ENCODE data around the gene BOD1. TPM values are rescaled to one million over a fixed set of nuclear protein-coding genes. Genes with fewer than 3 reads are reported as not detected.

The BOD1 gene
- total RNA-seq, 4 donors from 2014 or later: 46.3 to 53.3 (median 48.7) TPM

- H3K4me1 ChIP-seq: peaks cover 4% of the 10 kb centered on the region
- no peak for DNase-seq (ENCODE audit: low spot score in 2 of 2)
- H3K27me3 ChIP-seq: peaks cover 2% of the 10 kb centered on the region
- no peak overlapping the region for H3K27ac ChIP-seq
- TF ChIP-seq CTCF (IDR thresholded peaks at IDR 0.05): no peak
- no peak for TF ChIP-seq POLR2A (IDR thresholded peaks at IDR 0.05)
- TF ChIP-seq EP300 (IDR thresholded peaks at IDR 0.05): no peak
- no peak for TF ChIP-seq POLR2AphosphoS5 (IDR thresholded peaks at IDR 0.05)
- 83% methylated on average over 5 of the region's 5 CpGs for WGBS
- peaks cover 8% of the 10 kb centered on the region for H3K9me3 ChIP-seq
- H3K4me3 ChIP-seq: no peak overlapping the region
- no peaks in the 10 kb centered on the region for H3K36me3 ChIP-seq
Measured at GRCh38 chr5:173577817-173578216, 38.6 kb downstream of the BOD1 start.

- H3K36me3 ChIP-seq: no peaks in the 10 kb centered on the region
Measured at GRCh38 chr5:173577166-173577565, 39.3 kb downstream of the BOD1 start.

GRCh38 chr5:173575985-173576384, 40.5 kb downstream of the BOD1 start:
- no peak for TF ChIP-seq CTCF (IDR thresholded peaks at IDR 0.05)
- TF ChIP-seq EP300 (IDR thresholded peaks at IDR 0.05): no peak
- no peak for TF ChIP-seq POLR2AphosphoS5 (IDR thresholded peaks at IDR 0.05)
- TF ChIP-seq POLR2A (IDR thresholded peaks at IDR 0.05): no peak
- 94% methylated on average over 6 of the region's 6 CpGs for WGBS
- H3K27me3 ChIP-seq: peaks cover 7% of the 10 kb centered on the region

More at GRCh38 chr5:173577166-173577565, 39.3 kb downstream of the BOD1 start:
- H3K4me3 ChIP-seq: no peak overlapping the region
- TF ChIP-seq EP300 (IDR thresholded peaks at IDR 0.05) (no peak), POLR2AphosphoS5 (IDR thresholded peaks at IDR 0.05) (no peak), POLR2A (IDR thresholded peaks at IDR 0.05) (no peak), CTCF (IDR thresholded peaks at IDR 0.05) (no peak)
- DNase-seq (ENCODE audit: low spot score in 2 of 2): no peak
- 89% methylated on average over 3 of the region's 3 CpGs for WGBS
- H3K9me3 ChIP-seq: peaks cover 8% of the 10 kb centered on the region
- H3K4me1 ChIP-seq: peaks cover 6% of the 10 kb centered on the region
- H3K27me3 ChIP-seq: peaks cover 7% of the 10 kb centered on the region
- H3K27ac ChIP-seq: no peak overlapping the region

GRCh38 chr5:173574983-173575382, 41.5 kb downstream of the BOD1 start:
- peak in 1 of 2 donors; percentile 69 for DNase-seq (ENCODE audit: low spot score in 2 of 2)
- H3K36me3 ChIP-seq: no peaks in the 10 kb centered on the region
- no peak overlapping the region for H3K4me3 ChIP-seq
- peaks cover 6% of the 10 kb centered on the region for H3K4me1 ChIP-seq
- TF ChIP-seq POLR2AphosphoS5 (IDR thresholded peaks at IDR 0.05) (no peak), CTCF (IDR thresholded peaks at IDR 0.05) (no peak), EP300 (IDR thresholded peaks at IDR 0.05) (no peak), POLR2A (IDR thresholded peaks at IDR 0.05) (no peak)
- peaks cover 8% of the 10 kb centered on the region for H3K9me3 ChIP-seq
- H3K27ac ChIP-seq: no peak overlapping the region
- 76% methylated on average over 8 of the region's 8 CpGs for WGBS
- H3K27me3 ChIP-seq: peaks cover 7% of the 10 kb centered on the region

More at GRCh38 chr5:173575985-173576384, 40.5 kb downstream of the BOD1 start:
- DNase-seq (ENCODE audit: low spot score in 2 of 2): peak in 1 of 2 donors; percentile 61
- peaks cover 6% of the 10 kb centered on the region for H3K4me1 ChIP-seq
- no peak overlapping the region for H3K4me3 ChIP-seq
- H3K27ac ChIP-seq: no peak overlapping the region
- H3K9me3 ChIP-seq: peaks cover 8% of the 10 kb centered on the region
- H3K36me3 ChIP-seq: no peaks in the 10 kb centered on the region

- H3K4me1 ChIP-seq: peaks cover 6% of the 10 kb centered on the region
- H3K36me3 ChIP-seq: no peaks in the 10 kb centered on the region
- H3K4me3 ChIP-seq: peak overlapping the region; percentile 24
- no peak overlapping the region for H3K27ac ChIP-seq
- no peaks in the 10 kb centered on the region for H3K9me3 ChIP-seq
- TF ChIP-seq CTCF (IDR thresholded peaks at IDR 0.05) (peak; percentile 91 to 98), EP300 (IDR thresholded peaks at IDR 0.05) (no peak)
- peak; percentile 80 to 88 for DNase-seq (ENCODE audit: low spot score in 2 of 2)
- peaks cover 7% of the 10 kb centered on the region for H3K27me3 ChIP-seq
- WGBS: 47% methylated on average over 21 of the region's 35 CpGs
Measured at GRCh38 chr5:173573126-173573960, 43.1 kb downstream of the BOD1 start.
